HCT116 (cell line): ENCODE measurements around the gene TMEM202.

ENCODE experiments used
- CTCF ChIP-seq, 3 experiments: fragments of 200-600 bp in 1 of 3; sonication (generic) in 1 of 3; IDR thresholded peaks in 2 of 3; conservative IDR thresholded peaks in 1 of 3; 2 replicates each; pipeline ENCODE4 v1.5.1; 2012 to 2017; ENCODE audit warnings: low read depth in 2 of 3, low read length in 2 of 3, antibody characterized with exemption in 1 of 3, borderline replicate concordance in 1 of 3, control low read depth in 1 of 3, mild to moderate bottlenecking in 1 of 3, mixed read lengths in 1 of 3, mixed run types in 1 of 3, moderate library complexity in 1 of 3; ENCODE audit not compliant: insufficient read depth in 1 of 3
- EGR1 ChIP-seq: IDR thresholded peaks from 2 replicates; pipeline ENCODE4 v1.6.1; 2012; ENCODE audit warnings: low read depth
- EZH2 ChIP-seq: fragments of 200-600 bp; sonication (generic); IDR thresholded peaks from 2 replicates; pipeline ENCODE4 v1.6.1; 2017; ENCODE audit warnings: antibody characterized with exemption, mixed run types
- EZH2phosphoT487 ChIP-seq: fragments of 200-600 bp; IDR thresholded peaks from 2 replicates; pipeline ENCODE4 v1.6.1; 2018; ENCODE audit warnings: antibody characterized with exemption, borderline replicate concordance
- JUND ChIP-seq: IDR thresholded peaks from 2 replicates; pipeline ENCODE4 v1.6.1; 2012
- POLR2A ChIP-seq: IDR thresholded peaks from 2 replicates; pipeline ENCODE4 v1.7.0; 2011; ENCODE audit warnings: borderline replicate concordance; ENCODE audit not compliant: insufficient read depth, insufficient read length; ENCODE audit errors: extremely low read depth
- POLR2AphosphoS5 ChIP-seq: IDR thresholded peaks from 2 replicates; pipeline ENCODE4 v1.6.1; 2011; ENCODE audit warnings: mild to moderate bottlenecking, low read depth, low read length, moderate library complexity
- REST ChIP-seq: IDR thresholded peaks from 2 replicates; pipeline ENCODE4 v1.6.1; 2012; ENCODE audit warnings: low read depth
- SP1 ChIP-seq: IDR thresholded peaks from 2 replicates; pipeline ENCODE4 v1.6.1; 2012; ENCODE audit warnings: low read depth
- TCF7L2 ChIP-seq: IDR thresholded peaks from 2 replicates; pipeline ENCODE4 v1.7.0; 2011; ENCODE audit warnings: borderline replicate concordance, inconsistent platforms; ENCODE audit not compliant: insufficient read depth, insufficient read length; ENCODE audit errors: extremely low read depth
- YY1 ChIP-seq: IDR thresholded peaks from 2 replicates; pipeline ENCODE4 v1.6.1; 2011; ENCODE audit warnings: low read length, low read depth, moderate library complexity, mild to moderate bottlenecking; ENCODE audit not compliant: insufficient replicate concordance; ENCODE audit errors: extremely low read depth
- ZBTB33 ChIP-seq: IDR thresholded peaks from 2 replicates; pipeline ENCODE4 v1.6.1; 2011; ENCODE audit warnings: mild to moderate bottlenecking, low read length, moderate library complexity; ENCODE audit not compliant: insufficient replicate concordance; ENCODE audit errors: extremely low read depth
- ZNF274 ChIP-seq: fragments of 200-500 bp; sonication (Bioruptor generic); IDR thresholded peaks from 2 replicates; pipeline ENCODE4 v1.6.1; 2014; ENCODE audit warnings: mild to moderate bottlenecking, low read depth, low read length, inconsistent platforms
- TF ChIP-seq, protein P1 (sequence below): IDR thresholded peaks from 2 replicates; pipeline ENCODE4 v1.6.1; 2012

GRCh38 chr15:72389231-72389630 is 8.9 kb upstream of the TMEM202 start:
- TF ChIP-seq CTCF (IDR thresholded peaks at IDR 0.05 in 2 of 3, conservative IDR thresholded peaks at IDR 0.05 in 1 of 3; ENCODE audit: borderline replicate concordance in 1 of 3, insufficient read depth in 1 of 3, low read depth in 2 of 3, low read length in 2 of 3): no peak
- no peak for TF ChIP-seq YY1
- TF ChIP-seq, protein P1, sequence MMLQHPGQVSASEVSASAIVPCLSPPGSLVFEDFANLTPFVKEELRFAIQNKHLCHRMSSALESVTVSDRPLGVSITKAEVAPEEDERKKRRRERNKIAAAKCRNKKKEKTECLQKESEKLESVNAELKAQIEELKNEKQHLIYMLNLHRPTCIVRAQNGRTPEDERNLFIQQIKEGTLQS: no peak
- no peak for TF ChIP-seq POLR2A
- no peak for TF ChIP-seq ZBTB33
- TF ChIP-seq EZH2phosphoT487: no peak
- TF ChIP-seq REST: no peak
- TF ChIP-seq TCF7L2: no peak
- TF ChIP-seq SP1: no peak
- TF ChIP-seq EZH2: no peak
- no peak for TF ChIP-seq POLR2AphosphoS5
- no peak for TF ChIP-seq EGR1
- no peak for TF ChIP-seq JUND
- no peak for TF ChIP-seq ZNF274
